Activated naive CD4-positive, alpha-beta T cell treated with anti-CD3 and anti-CD28 coated beads for 36 hours (primary cell): Measurements from ENCODE around the gene CADPS2. TPM values are rescaled to one million over a fixed set of nuclear protein-coding genes. Genes with fewer than 3 reads are reported as not detected.
"Not testable (repeated sequence)": the region's sequence is repeated elsewhere in the genome, so short reads cannot be mapped to it uniquely, and the experiment has no call there.

Experiments
- CTCF ChIA-PET: fragments of 350-600 bp; sonication (Branson Sonifier 250); formaldehyde crosslinking; loops from one replicate; lab custom pipeline; 2021; ENCODE audit warnings: antibody characterized with exemption; lab: Charles Lee
- DNase-seq: peaks from one replicate; pipeline ENCODE4 v3.0.0-alpha.2; 2020
- H3K27ac Mint-ChIP-seq: one replicate; pipeline ENCODE4 v1.8.0; 2021; ENCODE audit warnings: mild to moderate bottlenecking, mixed read lengths
- H3K27me3 Mint-ChIP-seq: one replicate; pipeline ENCODE4 v1.8.0; 2021; ENCODE audit warnings: low read depth, mixed read lengths
- H3K36me3 Mint-ChIP-seq: one replicate; pipeline ENCODE4 v1.8.0; 2021; ENCODE audit warnings: low read depth, mixed read lengths
- H3K4me1 Mint-ChIP-seq: one replicate; pipeline ENCODE4 v1.8.0; 2021; ENCODE audit warnings: low read depth, mixed read lengths
- H3K4me3 Mint-ChIP-seq: one replicate; pipeline ENCODE4 v1.8.0; 2021; ENCODE audit warnings: mild to moderate bottlenecking, moderate library complexity, mixed read lengths
- H3K9me3 Mint-ChIP-seq: one replicate; pipeline ENCODE4 v1.8.0; 2021; ENCODE audit warnings: mixed read lengths
- intact Hi-C: fragments of 100-400 bp; cut with micrococcal nuclease; formaldehyde crosslinking; loops from one replicate; pipeline ENCODE4 v1.15.1; 2023
- total RNA-seq, 2 experiments: library from RNA; stranded (reverse); gene quantifications; one replicate each; pipeline ENCODE4 v1.2.3, GENCODE V29; 2021

Gene CADPS2
- total RNA-seq, 2 experiments from 2014 or later = not detected

GRCh38 chr7:122300211-122300932 lies 585.9 kb downstream of the CADPS2 start:
- intact Hi-C loops = no loop called here
- Mint-ChIP-seq H3K4me3 (no peak overlapping the region), H3K27ac (no peak overlapping the region), H3K4me1 (peaks cover 3% of the 10 kb centered on the region), H3K36me3 (peaks cover 1% of the 10 kb centered on the region), H3K27me3 (peaks cover 67% of the 10 kb centered on the region), H3K9me3 (no peaks in the 10 kb centered on the region)
- no peak for DNase-seq
- CTCF ChIA-PET = interaction anchor here (1.1 kb wide), 1 partner anchor 82 kb away, joined by 3 read pairs; no protein-coding TSS in a partner anchor

- H3K9me3 Mint-ChIP-seq = no peaks in the 10 kb centered on the region
- no peak overlapping the region for H3K4me3 Mint-ChIP-seq
- H3K27me3 Mint-ChIP-seq = peaks cover 64% of the 10 kb centered on the region
- no peak overlapping the region for H3K27ac Mint-ChIP-seq
- H3K4me1 Mint-ChIP-seq = peaks cover 3% of the 10 kb centered on the region
- CTCF ChIA-PET = interaction anchor here (1.1 kb wide), 1 partner anchor 81 kb away, joined by 3 read pairs; no protein-coding TSS in a partner anchor
- DNase-seq = no peak
- intact Hi-C loops = no loop called here
- H3K36me3 Mint-ChIP-seq = peaks cover 1% of the 10 kb centered on the region
These were observed 586.5 kb downstream of the CADPS2 start for GRCh38 chr7:122299624-122300210.

- CTCF ChIA-PET = no interaction called here
- Mint-ChIP-seq H3K4me1 (peaks cover 2% of the 10 kb centered on the region), H3K36me3 (peaks cover 1% of the 10 kb centered on the region), H3K27me3 (peaks cover 53% of the 10 kb centered on the region), H3K9me3 (no peaks in the 10 kb centered on the region), H3K27ac (no peak overlapping the region), H3K4me3 (no peak overlapping the region)
- DNase-seq = no peak
- intact Hi-C loops = no loop called here
These were observed 587.6 kb downstream of the CADPS2 start for GRCh38 chr7:122298618-122299017.

GRCh38 chr7:122298131-122298530 lies 588.1 kb downstream of the CADPS2 start:
- CTCF ChIA-PET = no interaction called here
- H3K27ac Mint-ChIP-seq = no peak overlapping the region
- peaks cover under 1% of the 10 kb centered on the region for H3K4me1 Mint-ChIP-seq
- peaks cover 49% of the 10 kb centered on the region for H3K27me3 Mint-ChIP-seq
- H3K4me3 Mint-ChIP-seq = no peak overlapping the region
- intact Hi-C loops = no loop called here
- H3K9me3 Mint-ChIP-seq = no peaks in the 10 kb centered on the region
- peaks cover under 1% of the 10 kb centered on the region for H3K36me3 Mint-ChIP-seq
- no peak for DNase-seq

GRCh38 chr7:122291189-122291588 lies 595.1 kb downstream of the CADPS2 start:
- H3K9me3 Mint-ChIP-seq = peaks cover 1% of the 10 kb centered on the region
- no peak for DNase-seq
- intact Hi-C loops = no loop called here
- H3K36me3 Mint-ChIP-seq = no peaks in the 10 kb centered on the region
- no peak overlapping the region for H3K27ac Mint-ChIP-seq
- CTCF ChIA-PET = no interaction called here
- H3K27me3 Mint-ChIP-seq = peaks cover 2% of the 10 kb centered on the region
- H3K4me3 Mint-ChIP-seq = no peak overlapping the region
- no peaks in the 10 kb centered on the region for H3K4me1 Mint-ChIP-seq

GRCh38 chr7:122290476-122290875 lies 595.8 kb downstream of the CADPS2 start:
- CTCF ChIA-PET = no interaction called here
- Mint-ChIP-seq H3K36me3 (no peaks in the 10 kb centered on the region), H3K27ac (no peak overlapping the region), H3K27me3 (peaks cover 2% of the 10 kb centered on the region), H3K9me3 (peaks cover 3% of the 10 kb centered on the region), H3K4me1 (no peaks in the 10 kb centered on the region), H3K4me3 (no peak overlapping the region)
- intact Hi-C loops = no loop called here
- no peak for DNase-seq

GRCh38 chr7:122289426-122289825 lies 596.8 kb downstream of the CADPS2 start:
- no peaks in the 10 kb centered on the region for H3K27me3 Mint-ChIP-seq
- H3K4me3 Mint-ChIP-seq = no peak overlapping the region
- H3K4me1 Mint-ChIP-seq = no peaks in the 10 kb centered on the region
- no peak overlapping the region for H3K27ac Mint-ChIP-seq
- CTCF ChIA-PET = interaction anchor here (0.6 kb wide), 1 partner anchor 290 kb away, joined by 5 read pairs; no protein-coding TSS in a partner anchor
- intact Hi-C loops = no loop called here
- DNase-seq = no peak
- H3K9me3 Mint-ChIP-seq = peaks cover 3% of the 10 kb centered on the region
- H3K36me3 Mint-ChIP-seq = no peaks in the 10 kb centered on the region

GRCh38 chr7:122284608-122285007 lies 601.7 kb downstream of the CADPS2 start:
- CTCF ChIA-PET, H3K4me3 Mint-ChIP-seq, H3K4me1 Mint-ChIP-seq, intact Hi-C loops, DNase-seq, H3K36me3 Mint-ChIP-seq, H3K27ac Mint-ChIP-seq, H3K9me3 Mint-ChIP-seq, H3K27me3 Mint-ChIP-seq: not testable (repeated sequence)

GRCh38 chr7:122273117-122273516 lies 613.1 kb downstream of the CADPS2 start:
- H3K4me1 Mint-ChIP-seq = no peaks in the 10 kb centered on the region

GRCh38 chr7:122269241-122269640 lies 617.0 kb downstream of the CADPS2 start:
- DNase-seq = no peak
- CTCF ChIA-PET = no interaction called here
- Mint-ChIP-seq H3K9me3 (peaks cover 2% of the 10 kb centered on the region), H3K4me1 (no peaks in the 10 kb centered on the region), H3K4me3 (no peak overlapping the region), H3K27ac (no peak overlapping the region), H3K27me3 (no peaks in the 10 kb centered on the region), H3K36me3 (no peaks in the 10 kb centered on the region)
- intact Hi-C loops = no loop called here

More at GRCh38 chr7:122273117-122273516, 613.1 kb downstream of the CADPS2 start:
- no peaks in the 10 kb centered on the region for H3K27me3 Mint-ChIP-seq
- peaks cover 4% of the 10 kb centered on the region for H3K9me3 Mint-ChIP-seq
- no peaks in the 10 kb centered on the region for H3K36me3 Mint-ChIP-seq
- no peak overlapping the region for H3K27ac Mint-ChIP-seq
- H3K4me3 Mint-ChIP-seq = no peak overlapping the region
- intact Hi-C loops = no loop called here
- no peak for DNase-seq
- CTCF ChIA-PET = no interaction called here

Other genes starting within 250 kb of the CADPS2 start
- not detected for gene RNF133, start 187.3 kb downstream of the CADPS2 start, total RNA-seq
- not detected for gene RNF148, start 183.5 kb downstream of the CADPS2 start, total RNA-seq
- gene TAS2R16, start 109.2 kb upstream of the CADPS2 start, total RNA-seq = not detected